ENCODE data around the gene TRAPPC14.
"Not testable (repeated sequence)": the region's sequence is repeated elsewhere in the genome, so short reads cannot be mapped to it uniquely, and the experiment has no call there.

The TRAPPC14 gene

GRCh38 chr7:100158229-100159098 lies at the start of gene TRAPPC14:
TSS of gene TRAPPC14 (minus strand) at chr7:100158723. CDS start at chr7:100158499, 224 bp downstream.
- peak; percentile 88 for DNase-seq

- no peak for DNase-seq
Observed at GRCh38 chr7:100204454-100204853, 45.9 kb upstream of the TRAPPC14 start.

- DNase-seq = no peak
Observed at GRCh38 chr7:100200693-100201092, 42.2 kb upstream of the TRAPPC14 start.

- no peak for DNase-seq
Observed at GRCh38 chr7:100198266-100198665, 39.7 kb upstream of the TRAPPC14 start.

- not testable (repeated sequence) for DNase-seq
Observed at GRCh38 chr7:100195901-100196322, 37.4 kb upstream of the TRAPPC14 start.

DNA sequence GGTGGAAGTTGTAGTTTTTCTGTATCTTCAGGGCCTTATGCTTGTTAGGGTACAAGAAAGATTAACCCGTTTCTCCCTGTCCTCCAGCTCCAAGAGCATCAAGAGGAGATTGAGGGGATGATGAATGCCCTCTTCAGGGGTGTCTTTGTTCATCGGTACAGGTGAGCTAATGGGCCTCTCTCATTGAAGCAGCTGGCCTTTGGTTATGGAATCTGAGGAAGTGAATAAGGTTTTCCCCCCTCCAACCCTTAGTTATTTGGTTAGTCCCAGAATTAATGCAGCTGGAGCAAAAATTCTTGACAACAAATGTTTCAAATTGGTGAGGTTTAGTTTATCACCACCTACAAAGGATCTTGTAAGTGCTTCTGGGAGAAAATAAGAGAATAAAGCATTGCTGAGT lies 36.7 kb upstream of the TRAPPC14 start:
- no peak for DNase-seq

- DNase-seq = no peak
Observed at GRCh38 chr7:100192969-100193368, 34.4 kb upstream of the TRAPPC14 start.

DNA sequence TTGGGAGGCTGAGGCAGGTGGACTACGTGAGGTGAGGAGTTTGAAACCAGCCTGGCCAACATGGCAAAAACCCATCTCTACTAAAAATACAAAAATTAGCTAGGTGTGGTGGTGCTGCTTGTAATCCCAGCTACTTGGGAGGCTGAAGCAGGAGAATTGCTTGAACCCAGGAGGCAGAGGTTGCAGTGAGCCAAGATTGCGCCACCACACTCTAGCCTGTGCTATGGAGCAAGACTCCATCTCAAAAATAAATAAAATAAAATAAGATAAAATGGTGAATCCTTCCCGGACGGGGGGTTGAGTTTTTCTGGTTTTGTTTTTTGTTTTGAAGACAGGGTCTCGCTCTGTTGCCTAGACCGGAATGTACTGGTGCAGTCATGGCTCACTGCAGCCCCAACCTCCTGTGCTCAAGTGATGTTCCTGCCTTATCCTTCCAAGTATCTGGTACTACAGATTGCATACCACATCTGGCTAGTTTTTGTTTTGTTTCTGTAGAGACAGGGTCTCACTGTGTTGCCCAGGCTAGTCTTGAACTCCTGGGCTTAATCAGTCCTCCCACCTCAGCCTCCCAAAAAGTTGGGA lies 33.8 kb upstream of the TRAPPC14 start:
- not testable (repeated sequence) for DNase-seq

DNA sequence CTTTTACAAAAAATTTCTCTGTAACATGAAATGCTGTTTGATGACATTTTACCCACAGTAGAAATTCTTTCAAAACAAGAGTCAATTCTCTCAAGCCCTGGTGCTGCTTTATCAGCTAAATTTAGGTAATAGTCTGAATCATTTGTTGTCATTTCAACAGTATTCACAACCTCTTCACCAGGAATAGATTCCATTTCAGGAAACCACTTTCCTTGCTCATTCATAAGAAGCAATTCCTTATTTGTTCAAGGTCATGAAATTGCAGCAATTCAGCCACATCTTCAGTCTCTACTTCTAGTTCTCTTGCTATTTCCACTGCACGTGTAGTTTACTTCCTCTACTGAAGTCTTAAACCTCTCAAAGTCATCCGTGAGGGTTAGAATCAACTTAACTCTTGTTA lies 33.3 kb upstream of the TRAPPC14 start:
- DNase-seq = no peak

DNA sequence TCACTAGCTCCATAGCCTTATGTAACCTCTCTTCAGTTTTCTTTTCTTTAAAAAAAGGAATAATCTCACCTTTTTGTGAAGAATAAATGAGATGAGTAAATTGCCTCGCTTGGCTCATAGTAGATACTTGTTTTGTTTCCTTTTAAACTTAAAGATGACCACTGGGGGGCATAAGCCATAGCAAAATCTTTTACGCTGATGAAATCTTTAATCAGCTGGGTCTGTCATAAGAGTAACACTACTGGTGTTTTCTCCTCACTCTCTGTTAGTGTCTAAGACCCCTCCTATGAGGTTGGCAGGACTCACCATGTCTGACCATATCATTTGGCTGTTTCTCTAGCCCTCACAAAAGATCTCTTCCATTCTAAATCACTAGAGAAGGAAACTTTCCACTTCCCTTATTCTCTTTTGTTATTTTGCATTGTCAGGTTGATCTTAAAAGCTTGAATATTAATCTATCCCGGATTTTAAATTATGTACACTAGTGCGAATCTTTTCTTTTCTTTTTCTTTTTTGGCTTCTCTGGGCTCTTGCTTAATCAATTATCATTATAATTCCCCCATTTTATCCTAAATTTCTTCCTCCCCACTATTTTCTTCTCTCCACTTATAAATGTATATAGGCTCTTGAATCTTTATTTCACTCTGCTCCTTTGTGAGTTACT lies 31.7 kb upstream of the TRAPPC14 start:
- DNase-seq = no peak

- DNase-seq = no peak
Observed at GRCh38 chr7:100189061-100189460, 30.5 kb upstream of the TRAPPC14 start.

- DNase-seq = no peak
Observed at GRCh38 chr7:100185726-100186125, 27.2 kb upstream of the TRAPPC14 start.

- DNase-seq = not testable (repeated sequence)
Observed at GRCh38 chr7:100183090-100183489, 24.6 kb upstream of the TRAPPC14 start.

- DNase-seq = not testable (repeated sequence)
Observed at GRCh38 chr7:100182616-100183015, 24.1 kb upstream of the TRAPPC14 start.

GRCh38 chr7:100180084-100180483 lies 21.6 kb upstream of the TRAPPC14 start:
- not testable (repeated sequence) for DNase-seq

GRCh38 chr7:100177045-100178001 lies 18.8 kb upstream of the TRAPPC14 start, which contains the start of the genes GPC2 and STAG3:
TSS of gene GPC2 (minus strand) at chr7:100177381. CDS start at chr7:100177199, 182 bp downstream.
TSS of gene STAG3 (plus strand) at chr7:100177918. CDS start at chr7:100180557, 2,639 bp downstream.
- DNase-seq = peak; percentile 98

DNA sequence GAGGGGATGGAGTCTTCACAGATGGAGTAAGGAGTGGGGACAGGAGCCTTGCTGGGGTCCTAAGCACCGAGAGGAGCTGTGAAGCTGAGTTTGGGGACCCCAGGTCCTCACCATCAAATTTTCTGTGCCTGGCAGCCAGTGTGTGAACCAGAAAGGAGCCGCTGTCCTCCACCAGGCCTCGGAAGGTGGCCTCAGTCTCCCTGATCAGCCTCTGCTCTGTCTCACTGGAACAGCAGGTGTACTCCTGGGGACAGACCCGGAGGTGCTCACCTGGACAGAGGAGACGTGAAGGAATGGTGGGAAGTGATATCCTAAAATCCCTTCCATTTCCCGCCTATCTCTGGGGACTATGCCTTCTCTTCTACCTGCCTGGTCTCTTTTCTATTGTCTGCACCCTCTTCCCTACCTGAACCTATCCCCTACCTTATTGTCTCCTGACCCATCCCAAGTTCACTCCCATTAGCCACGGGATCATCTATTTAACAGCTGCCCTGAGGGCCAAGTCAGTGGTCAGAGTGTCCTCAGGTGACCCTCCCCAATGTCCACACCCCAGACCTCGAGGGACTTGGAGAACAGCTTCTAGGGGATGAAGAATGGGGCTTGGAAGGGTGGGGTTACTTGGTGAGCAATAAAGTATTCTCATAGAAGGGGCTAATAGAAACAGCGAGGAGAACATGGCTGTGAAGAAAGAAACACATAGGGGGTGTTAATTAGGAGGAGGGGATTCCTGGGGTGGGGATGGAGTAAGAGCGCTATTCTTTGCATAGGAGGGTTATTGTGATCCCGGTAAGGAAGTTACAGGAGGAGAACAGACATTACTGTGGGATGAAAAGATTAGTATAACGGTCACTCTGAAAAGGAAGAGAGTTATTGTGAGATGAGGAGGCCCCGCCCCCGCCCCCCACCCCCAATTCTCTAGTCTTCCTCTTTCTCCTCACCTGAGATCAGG lies 17.8 kb upstream of the TRAPPC14 start:
- no peak for DNase-seq

- no peak for DNase-seq
Observed at GRCh38 chr7:100175296-100175935, 16.9 kb upstream of the TRAPPC14 start.

GRCh38 chr7:100174582-100174981 lies 16.1 kb upstream of the TRAPPC14 start:
- DNase-seq = no peak

- DNase-seq = no peak
Observed at GRCh38 chr7:100173806-100174495, 15.4 kb upstream of the TRAPPC14 start.

Data from NCI-H1092 treated with DMSO at 0.1 percent for 48 hours (cell line).